ENCODE data around the gene SLC26A1. TPM values are rescaled to one million over a fixed set of nuclear protein-coding genes. Genes with fewer than 3 reads are reported as not detected.

Gene SLC26A1
- total RNA-seq, 4 donors from 2014 or later, result 1.7 to 4.1 (median 2.8) TPM

GRCh38 chr4:970046-970745 lies 23.0 kb downstream of the SLC26A1 start:
- H3K27ac ChIP-seq, result peak overlapping the region; percentile 82 to 89 (median 87)
- peaks cover 0 to 8% (median 0%) of the 10 kb centered on the region in 4 donors for H3K36me3 ChIP-seq
- intact Hi-C loops (cut with DNase I; ENCODE audit: low total_unique reads), result no loop called here
- WGBS, 2 donors (ENCODE audit: low coverage in 1 of 2), result 60 to 86% methylated on average over 1 to 17 of the region's 25 CpGs
- H3K4me3 ChIP-seq, result no peak overlapping the region
- in situ Hi-C loops (cut with MboI; ENCODE audit: low pct_ligation_motif_present in 1 of 4, low pct_unique_long_range_greater_than_20kb in 1 of 4, low sequenced_read_pairs in 3 of 4), result no loop called here
- H3K4me1 ChIP-seq, result peaks cover 11 to 53% (median 40%) of the 10 kb centered on the region in 4 donors
- no peaks in the 10 kb centered on the region for H3K9me3 ChIP-seq
- TF ChIP-seq EP300 (IDR thresholded peaks at IDR 0.05; ENCODE audit: low read depth) (no peak), CTCF (IDR thresholded peaks at IDR 0.05) (no peak), POLR2A (IDR thresholded peaks at IDR 0.05) (no peak), POLR2AphosphoS5 (IDR thresholded peaks at IDR 0.05) (no peak)
- H3K27me3 ChIP-seq, result no peaks in the 10 kb centered on the region
- peak; percentile 41 for DNase-seq

- peaks cover 0 to 8% (median 0%) of the 10 kb centered on the region in 4 donors for H3K36me3 ChIP-seq
- 82% methylated on average over 22 of the region's 23 CpGs; no CpG with 5 or more reads in 1 of the 2 donors for WGBS, 2 donors (ENCODE audit: low coverage in 1 of 2)
- TF ChIP-seq EP300 (IDR thresholded peaks at IDR 0.05; ENCODE audit: low read depth) (no peak), POLR2AphosphoS5 (IDR thresholded peaks at IDR 0.05) (no peak), CTCF (IDR thresholded peaks at IDR 0.05) (no peak), POLR2A (IDR thresholded peaks at IDR 0.05) (no peak)
- no peak overlapping the region for H3K4me3 ChIP-seq
- H3K27me3 ChIP-seq, result no peaks in the 10 kb centered on the region
- H3K9me3 ChIP-seq, result no peaks in the 10 kb centered on the region
- intact Hi-C loops (cut with DNase I; ENCODE audit: low total_unique reads) (no loop called here), in situ Hi-C loops (cut with MboI; ENCODE audit: low pct_ligation_motif_present in 1 of 4, low pct_unique_long_range_greater_than_20kb in 1 of 4, low sequenced_read_pairs in 3 of 4) (no loop called here)
- H3K4me1 ChIP-seq, result peaks cover 11 to 50% (median 38%) of the 10 kb centered on the region in 4 donors
- DNase-seq, result no peak
- H3K27ac ChIP-seq, result peak overlapping the region in 2 of 4 donors; percentile 22 to 57
These were observed 24.4 kb downstream of the SLC26A1 start for GRCh38 chr4:968621-969394.

- in situ Hi-C loops (cut with MboI; ENCODE audit: low pct_ligation_motif_present in 1 of 4, low pct_unique_long_range_greater_than_20kb in 1 of 4, low sequenced_read_pairs in 3 of 4) (no loop called here), intact Hi-C loops (cut with DNase I; ENCODE audit: low total_unique reads) (no loop called here)
- Histone ChIP-seq H3K9me3 (no peaks in the 10 kb centered on the region), H3K27me3 (no peaks in the 10 kb centered on the region), H3K4me1 (peaks cover 11 to 53% (median 35%) of the 10 kb centered on the region in 4 donors), H3K36me3 (peaks cover 0 to 8% (median 0%) of the 10 kb centered on the region in 4 donors), H3K27ac (no peak overlapping the region), H3K4me3 (no peak overlapping the region)
- DNase-seq, result no peak
- 65% methylated on average over 15 of the region's 24 CpGs; no CpG with 5 or more reads in 1 of the 2 donors for WGBS, 2 donors (ENCODE audit: low coverage in 1 of 2)
- TF ChIP-seq POLR2A (IDR thresholded peaks at IDR 0.05), result no peak
- TF ChIP-seq EP300 (IDR thresholded peaks at IDR 0.05; ENCODE audit: low read depth), result no peak
- TF ChIP-seq CTCF (IDR thresholded peaks at IDR 0.05), result no peak
- TF ChIP-seq POLR2AphosphoS5 (IDR thresholded peaks at IDR 0.05), result no peak
These were observed 25.0 kb downstream of the SLC26A1 start for GRCh38 chr4:968221-968620.

Measured in transverse colon (tissue), 4 donors.